ENCODE results near the gene HDAC7. TPM values are rescaled to one million over a fixed set of nuclear protein-coding genes. Genes with fewer than 3 reads are reported as not detected.

The HDAC7 gene
- total and polyA plus RNA-seq, 2 donors from 2014 or later = 35.0 to 132 TPM

- Histone ChIP-seq H3K27me3 (ENCODE audit: control insufficient read depth, insufficient read depth, low read length) (no peaks in the 10 kb centered on the region), H3K4me3 (ENCODE audit: low read length in 3 of 3) (no peak overlapping the region), H3K4me1 (ENCODE audit: control insufficient read depth in 2 of 3, insufficient read depth in 2 of 3, low read depth in 1 of 3, low read length in 3 of 3) (no peaks in the 10 kb centered on the region), H3K9me3 (ENCODE audit: control insufficient read depth in 2 of 3, insufficient read depth in 1 of 3, low read length in 3 of 3) (no peaks in the 10 kb centered on the region), H3K36me3 (ENCODE audit: control insufficient read depth in 2 of 3, insufficient read depth in 3 of 3, low read length in 3 of 3) (peaks cover 2 to 17% (median 17%) of the 10 kb centered on the region in 3 donors), H3K9ac (ENCODE audit: low read length in 3 of 3) (no peak overlapping the region), H3K27ac (ENCODE audit: low read depth in 2 of 2, low read length in 2 of 2) (no peak overlapping the region)
- no peak for DNase-seq
- intact Hi-C loops (cut with DNase I) = no loop called here
- TF ChIP-seq CTCF (IDR thresholded peaks at IDR 0.05; ENCODE audit: borderline replicate concordance, extremely low read depth, insufficient read depth) = no peak
- no peak for FAIRE-seq
Observed at GRCh38 chr12:47744778-47745436, 74.8 kb downstream of the HDAC7 start.

GRCh38 chr12:47744005-47744651 is 75.6 kb downstream of the HDAC7 start:
- peak; percentile 71 for TF ChIP-seq CTCF (IDR thresholded peaks at IDR 0.05; ENCODE audit: borderline replicate concordance, extremely low read depth, insufficient read depth)
- H3K9ac ChIP-seq (ENCODE audit: low read length in 3 of 3) = no peak overlapping the region
- intact Hi-C loops (cut with DNase I) = no loop called here
- no peaks in the 10 kb centered on the region for H3K9me3 ChIP-seq (ENCODE audit: control insufficient read depth in 2 of 3, insufficient read depth in 1 of 3, low read length in 3 of 3)
- peaks cover 0 to 2% (median 0%) of the 10 kb centered on the region in 3 donors for H3K4me1 ChIP-seq (ENCODE audit: control insufficient read depth in 2 of 3, insufficient read depth in 2 of 3, low read depth in 1 of 3, low read length in 3 of 3)
- H3K27ac ChIP-seq (ENCODE audit: low read depth in 2 of 2, low read length in 2 of 2) = no peak overlapping the region
- H3K27me3 ChIP-seq (ENCODE audit: control insufficient read depth, insufficient read depth, low read length) = no peaks in the 10 kb centered on the region
- peaks cover 2 to 15% (median 11%) of the 10 kb centered on the region in 3 donors for H3K36me3 ChIP-seq (ENCODE audit: control insufficient read depth in 2 of 3, insufficient read depth in 3 of 3, low read length in 3 of 3)
- no peak for FAIRE-seq
- H3K4me3 ChIP-seq (ENCODE audit: low read length in 3 of 3) = no peak overlapping the region
- DNase-seq = peak in 4 of 5 donors; percentile 56 to 81 (median 70)

- Histone ChIP-seq H3K36me3 (ENCODE audit: control insufficient read depth in 2 of 3, insufficient read depth in 3 of 3, low read length in 3 of 3) (peaks cover 2 to 17% (median 7%) of the 10 kb centered on the region in 3 donors), H3K4me1 (ENCODE audit: control insufficient read depth in 2 of 3, insufficient read depth in 2 of 3, low read depth in 1 of 3, low read length in 3 of 3) (peaks cover 0 to 2% (median 0%) of the 10 kb centered on the region in 3 donors), H3K9me3 (ENCODE audit: control insufficient read depth in 2 of 3, insufficient read depth in 1 of 3, low read length in 3 of 3) (no peaks in the 10 kb centered on the region), H3K27ac (ENCODE audit: low read depth in 2 of 2, low read length in 2 of 2) (no peak overlapping the region), H3K27me3 (ENCODE audit: control insufficient read depth, insufficient read depth, low read length) (no peaks in the 10 kb centered on the region), H3K4me3 (ENCODE audit: low read length in 3 of 3) (no peak overlapping the region), H3K9ac (ENCODE audit: low read length in 3 of 3) (no peak overlapping the region)
- TF ChIP-seq CTCF (IDR thresholded peaks at IDR 0.05; ENCODE audit: borderline replicate concordance, extremely low read depth, insufficient read depth) = no peak
- no peak for FAIRE-seq
- DNase-seq = peak in 1 of 5 donors; percentile 61
- intact Hi-C loops (cut with DNase I) = no loop called here
Observed at GRCh38 chr12:47743311-47743860, 76.3 kb downstream of the HDAC7 start.

Measured in kidney (tissue), 14 donors.